Neural cell (in vitro differentiated cells): Measurements from ENCODE around the gene SCGB1D2.

ENCODE experiments used
- SMC3 ChIP-seq: fragments of 450-650 bp; conservative IDR thresholded peaks from 2 replicates; pipeline ENCODE4 v1.6.1; 2014; ENCODE audit warnings: antibody characterized with exemption, mild to moderate bottlenecking, moderate library complexity; ENCODE audit not compliant: poor library complexity
- TF ChIP-seq, protein P1 (sequence below): fragments of 450-650 bp; IDR thresholded peaks from 2 replicates; pipeline ENCODE4 v1.5.1; 2014; ENCODE audit warnings: antibody characterized with exemption, mild to moderate bottlenecking, moderate library complexity; ENCODE audit not compliant: poor library complexity, severe bottlenecking

DNA sequence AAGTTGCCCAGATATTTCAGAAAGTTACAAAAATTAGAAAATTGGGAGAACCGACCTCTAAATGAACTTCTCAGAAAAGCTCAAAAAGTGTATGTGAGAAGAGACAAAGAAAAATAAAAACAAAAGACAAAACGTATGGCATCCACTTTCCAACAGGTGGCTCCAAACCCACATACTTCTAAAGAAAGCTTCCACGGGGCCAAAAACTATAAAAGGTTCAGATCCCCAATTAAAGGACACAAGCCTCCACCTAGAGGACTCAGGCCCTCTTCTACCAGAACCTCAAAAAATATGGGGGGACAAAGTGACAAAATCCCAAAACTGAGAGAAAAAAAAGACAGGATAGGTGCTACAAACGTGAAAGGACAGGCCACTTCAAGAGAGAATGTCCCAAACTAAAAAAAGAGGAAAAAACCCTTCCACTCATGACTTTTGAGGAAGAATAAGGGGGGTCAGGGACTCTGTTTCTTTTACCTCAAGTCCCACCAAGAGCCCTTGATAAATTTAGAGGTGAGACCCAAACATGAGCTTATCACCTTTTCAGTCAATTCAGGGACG lies 24.8 kb upstream of the SCGB1D2 start:
- TF ChIP-seq, protein P1, sequence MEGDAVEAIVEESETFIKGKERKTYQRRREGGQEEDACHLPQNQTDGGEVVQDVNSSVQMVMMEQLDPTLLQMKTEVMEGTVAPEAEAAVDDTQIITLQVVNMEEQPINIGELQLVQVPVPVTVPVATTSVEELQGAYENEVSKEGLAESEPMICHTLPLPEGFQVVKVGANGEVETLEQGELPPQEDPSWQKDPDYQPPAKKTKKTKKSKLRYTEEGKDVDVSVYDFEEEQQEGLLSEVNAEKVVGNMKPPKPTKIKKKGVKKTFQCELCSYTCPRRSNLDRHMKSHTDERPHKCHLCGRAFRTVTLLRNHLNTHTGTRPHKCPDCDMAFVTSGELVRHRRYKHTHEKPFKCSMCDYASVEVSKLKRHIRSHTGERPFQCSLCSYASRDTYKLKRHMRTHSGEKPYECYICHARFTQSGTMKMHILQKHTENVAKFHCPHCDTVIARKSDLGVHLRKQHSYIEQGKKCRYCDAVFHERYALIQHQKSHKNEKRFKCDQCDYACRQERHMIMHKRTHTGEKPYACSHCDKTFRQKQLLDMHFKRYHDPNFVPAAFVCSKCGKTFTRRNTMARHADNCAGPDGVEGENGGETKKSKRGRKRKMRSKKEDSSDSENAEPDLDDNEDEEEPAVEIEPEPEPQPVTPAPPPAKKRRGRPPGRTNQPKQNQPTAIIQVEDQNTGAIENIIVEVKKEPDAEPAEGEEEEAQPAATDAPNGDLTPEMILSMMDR: no peak
- no peak for TF ChIP-seq SMC3
